ENCODE data around the gene FAM181A. TPM values are rescaled to one million over a fixed set of nuclear protein-coding genes. Genes with fewer than 3 reads are reported as not detected.

The FAM181A gene
- total and polyA plus RNA-seq, 10 of the 15 experiments (the other 5 are each of a cell fraction or from before 2014, with no cell fraction given), result not detected

- TF ChIP-seq ZNF592 (IDR thresholded peaks at IDR 0.05), result peak; percentile 16; the same call in 1 of the 2 replicates
- no peak for TF ChIP-seq JUND (IDR thresholded peaks at IDR 0.05; ENCODE audit: low read depth, low read length)
- TF ChIP-seq RELB (IDR thresholded peaks at IDR 0.05; ENCODE audit: low read depth), result peak; percentile 71
- TF ChIP-seq NBN (IDR thresholded peaks at IDR 0.05), result peak; percentile 61; the same call in 1 of the 2 replicates
- TF ChIP-seq IRF4 (IDR thresholded peaks at IDR 0.05; ENCODE audit: low read depth, low read length), result peak; percentile 40
- no peak; the same call in 1 of the 2 replicates for TF ChIP-seq MLLT1 (IDR thresholded peaks at IDR 0.05)
- peak; percentile 15; the same call in 1 of the 2 replicates for TF ChIP-seq TAF1 (IDR thresholded peaks at IDR 0.05; ENCODE audit: borderline replicate concordance, low read depth, low read length)
- peak; percentile 86 for TF ChIP-seq MEF2B (IDR thresholded peaks at IDR 0.05; ENCODE audit: partially characterized antibody, poor library complexity, severe bottlenecking)
- TF ChIP-seq RAD21 (IDR thresholded peaks at IDR 0.05; ENCODE audit: insufficient read depth, low read depth, low read length), result peak; percentile 15; the same call in 1 of the 2 replicates
- TF ChIP-seq SMC3 (IDR thresholded peaks at IDR 0.05; ENCODE audit: borderline replicate concordance, low read length), result peak; percentile 27; the same call in 1 of the 2 replicates
- peak; percentile 75; the same call in 1 of the 2 replicates for TF ChIP-seq ZNF217 (IDR thresholded peaks at IDR 0.05)
- TF ChIP-seq SIN3A (IDR thresholded peaks at IDR 0.05; ENCODE audit: low read depth, low read length), result 0 out of 2 replicates have a peak, but pooled peaks have one; percentile 17
- peak; percentile 73 for TF ChIP-seq SMARCA5 (IDR thresholded peaks at IDR 0.05)
- TF ChIP-seq NR2F1 (conservative IDR thresholded peaks at IDR 0.05), result peak; percentile 35
- peak; percentile 43; the same call in 1 of the 2 replicates for TF ChIP-seq CHD2 (IDR thresholded peaks at IDR 0.05; ENCODE audit: borderline replicate concordance, low read depth, low read length)
- TF ChIP-seq ZNF24 (IDR thresholded peaks at IDR 0.05), result peak; percentile 96
- TF ChIP-seq BCLAF1 (IDR thresholded peaks at IDR 0.05), result no peak
- 0 out of 2 replicates have a peak, but pooled peaks have one; percentile 18 for TF ChIP-seq POLR2A (IDR thresholded peaks at IDR 0.05; ENCODE audit: low read depth, low read length)
- peak; percentile 46; the same call in 1 of the 2 replicates for TF ChIP-seq BCL11A (IDR thresholded peaks at IDR 0.05; ENCODE audit: low read depth, low read length)
- TF ChIP-seq TCF12 (IDR thresholded peaks at IDR 0.05; ENCODE audit: low read depth, low read length), result peak; percentile 40; the same call in 1 of the 2 replicates
- TF ChIP-seq ZBED1 (IDR thresholded peaks at IDR 0.05; ENCODE audit: borderline replicate concordance), result peak; percentile 78; the same call in 1 of the 2 replicates
- peak; percentile 12 for TF ChIP-seq HDGF (IDR thresholded peaks at IDR 0.05)
These were observed 48.8 kb downstream of the FAM181A start (continued) for GRCh38 chr14:93975791-93976476.
